SK-N-SH (cell line): ENCODE results near the gene UBE2E2.

Experiments used
- CHD2 ChIP-seq: fragments of 150-350 bp; IDR thresholded peaks from 2 replicates; pipeline ENCODE4 v1.6.1; 2018; ENCODE audit warnings: low read length; ENCODE audit not compliant: partially characterized antibody
- ELF1 ChIP-seq: IDR thresholded peaks from 2 replicates; pipeline ENCODE4 v1.4.0; 2012
- MXI1 ChIP-seq: IDR thresholded peaks from 2 replicates; pipeline ENCODE4 v1.6.1; 2012; ENCODE audit warnings: mild to moderate bottlenecking, low read depth, low read length, improper control_type of control experiment
- POLR2AphosphoS5 ChIP-seq: IDR thresholded peaks from 2 replicates; pipeline ENCODE4 v1.6.1; 2012; ENCODE audit warnings: low read depth, low read length
- RFX5 ChIP-seq: IDR thresholded peaks from 2 replicates; pipeline ENCODE4 v1.6.1; 2012; ENCODE audit warnings: mild to moderate bottlenecking, improper control_type of control experiment, low read length
- TAF1 ChIP-seq: IDR thresholded peaks from 2 replicates; pipeline ENCODE4 v1.6.1; 2012; ENCODE audit warnings: low read depth, mild to moderate bottlenecking, low read length, moderate library complexity, borderline replicate concordance
- TEAD4 ChIP-seq: IDR thresholded peaks from 2 replicates; pipeline ENCODE4 v1.4.0; 2012; ENCODE audit warnings: mild to moderate bottlenecking, borderline replicate concordance; ENCODE audit not compliant: insufficient read depth
- YY1 ChIP-seq: IDR thresholded peaks from 2 replicates; pipeline ENCODE4 v1.4.0; 2012; ENCODE audit warnings: low read depth, mild to moderate bottlenecking
- TF ChIP-seq, protein P1 (sequence below): fragments of 200-600 bp; sonication (generic); IDR thresholded peaks from 2 replicates; pipeline ENCODE4 v1.6.1; 2017; ENCODE audit warnings: antibody characterized with exemption, mild to moderate bottlenecking, moderate library complexity
- TF ChIP-seq, protein P2 (sequence below): IDR thresholded peaks from 2 replicates; pipeline ENCODE4 v1.6.1; 2012; ENCODE audit warnings: mild to moderate bottlenecking, low read depth, low read length, moderate library complexity
- TF ChIP-seq, protein P3 (sequence below): IDR thresholded peaks from 2 replicates; pipeline ENCODE4 v1.4.0; 2012; ENCODE audit warnings: low read depth, borderline replicate concordance
- TF ChIP-seq, protein P4 (sequence below): fragments of 150-350 bp; IDR thresholded peaks from 2 replicates; pipeline ENCODE4 v1.6.1; 2017; ENCODE audit warnings: antibody characterized with exemption, low read length, low read depth, borderline replicate concordance

DNA sequence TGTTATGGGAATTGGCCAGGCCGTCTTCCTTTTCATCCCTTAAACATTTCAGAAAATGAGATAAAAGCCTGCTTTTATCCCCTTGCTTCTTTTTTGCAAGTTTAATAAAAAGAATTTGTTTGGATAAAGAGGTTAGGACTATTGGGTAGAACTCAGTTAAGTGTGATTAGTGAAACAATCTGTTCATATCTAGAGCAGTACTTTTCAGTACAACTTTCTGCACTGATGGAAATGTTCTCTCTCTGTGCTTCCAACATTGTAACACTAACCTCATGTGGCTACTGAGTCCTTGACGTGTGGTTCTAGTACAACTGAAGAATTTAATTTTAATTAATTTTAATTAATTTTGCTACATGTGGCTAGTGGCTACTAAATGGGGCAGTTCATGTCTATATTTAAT, 246.9 kb downstream of the UBE2E2 start:
- no peak for TF ChIP-seq YY1
- TF ChIP-seq, protein P1, sequence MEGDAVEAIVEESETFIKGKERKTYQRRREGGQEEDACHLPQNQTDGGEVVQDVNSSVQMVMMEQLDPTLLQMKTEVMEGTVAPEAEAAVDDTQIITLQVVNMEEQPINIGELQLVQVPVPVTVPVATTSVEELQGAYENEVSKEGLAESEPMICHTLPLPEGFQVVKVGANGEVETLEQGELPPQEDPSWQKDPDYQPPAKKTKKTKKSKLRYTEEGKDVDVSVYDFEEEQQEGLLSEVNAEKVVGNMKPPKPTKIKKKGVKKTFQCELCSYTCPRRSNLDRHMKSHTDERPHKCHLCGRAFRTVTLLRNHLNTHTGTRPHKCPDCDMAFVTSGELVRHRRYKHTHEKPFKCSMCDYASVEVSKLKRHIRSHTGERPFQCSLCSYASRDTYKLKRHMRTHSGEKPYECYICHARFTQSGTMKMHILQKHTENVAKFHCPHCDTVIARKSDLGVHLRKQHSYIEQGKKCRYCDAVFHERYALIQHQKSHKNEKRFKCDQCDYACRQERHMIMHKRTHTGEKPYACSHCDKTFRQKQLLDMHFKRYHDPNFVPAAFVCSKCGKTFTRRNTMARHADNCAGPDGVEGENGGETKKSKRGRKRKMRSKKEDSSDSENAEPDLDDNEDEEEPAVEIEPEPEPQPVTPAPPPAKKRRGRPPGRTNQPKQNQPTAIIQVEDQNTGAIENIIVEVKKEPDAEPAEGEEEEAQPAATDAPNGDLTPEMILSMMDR = no peak
- TF ChIP-seq, protein P2, sequence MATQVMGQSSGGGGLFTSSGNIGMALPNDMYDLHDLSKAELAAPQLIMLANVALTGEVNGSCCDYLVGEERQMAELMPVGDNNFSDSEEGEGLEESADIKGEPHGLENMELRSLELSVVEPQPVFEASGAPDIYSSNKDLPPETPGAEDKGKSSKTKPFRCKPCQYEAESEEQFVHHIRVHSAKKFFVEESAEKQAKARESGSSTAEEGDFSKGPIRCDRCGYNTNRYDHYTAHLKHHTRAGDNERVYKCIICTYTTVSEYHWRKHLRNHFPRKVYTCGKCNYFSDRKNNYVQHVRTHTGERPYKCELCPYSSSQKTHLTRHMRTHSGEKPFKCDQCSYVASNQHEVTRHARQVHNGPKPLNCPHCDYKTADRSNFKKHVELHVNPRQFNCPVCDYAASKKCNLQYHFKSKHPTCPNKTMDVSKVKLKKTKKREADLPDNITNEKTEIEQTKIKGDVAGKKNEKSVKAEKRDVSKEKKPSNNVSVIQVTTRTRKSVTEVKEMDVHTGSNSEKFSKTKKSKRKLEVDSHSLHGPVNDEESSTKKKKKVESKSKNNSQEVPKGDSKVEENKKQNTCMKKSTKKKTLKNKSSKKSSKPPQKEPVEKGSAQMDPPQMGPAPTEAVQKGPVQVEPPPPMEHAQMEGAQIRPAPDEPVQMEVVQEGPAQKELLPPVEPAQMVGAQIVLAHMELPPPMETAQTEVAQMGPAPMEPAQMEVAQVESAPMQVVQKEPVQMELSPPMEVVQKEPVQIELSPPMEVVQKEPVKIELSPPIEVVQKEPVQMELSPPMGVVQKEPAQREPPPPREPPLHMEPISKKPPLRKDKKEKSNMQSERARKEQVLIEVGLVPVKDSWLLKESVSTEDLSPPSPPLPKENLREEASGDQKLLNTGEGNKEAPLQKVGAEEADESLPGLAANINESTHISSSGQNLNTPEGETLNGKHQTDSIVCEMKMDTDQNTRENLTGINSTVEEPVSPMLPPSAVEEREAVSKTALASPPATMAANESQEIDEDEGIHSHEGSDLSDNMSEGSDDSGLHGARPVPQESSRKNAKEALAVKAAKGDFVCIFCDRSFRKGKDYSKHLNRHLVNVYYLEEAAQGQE = no peak
- no peak for TF ChIP-seq TAF1
- no peak for TF ChIP-seq POLR2AphosphoS5
- TF ChIP-seq CHD2 = no peak
- TF ChIP-seq, protein P3, sequence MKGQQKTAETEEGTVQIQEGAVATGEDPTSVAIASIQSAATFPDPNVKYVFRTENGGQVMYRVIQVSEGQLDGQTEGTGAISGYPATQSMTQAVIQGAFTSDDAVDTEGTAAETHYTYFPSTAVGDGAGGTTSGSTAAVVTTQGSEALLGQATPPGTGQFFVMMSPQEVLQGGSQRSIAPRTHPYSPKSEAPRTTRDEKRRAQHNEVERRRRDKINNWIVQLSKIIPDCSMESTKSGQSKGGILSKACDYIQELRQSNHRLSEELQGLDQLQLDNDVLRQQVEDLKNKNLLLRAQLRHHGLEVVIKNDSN = no peak
- no peak for TF ChIP-seq RFX5
- no peak for TF ChIP-seq ELF1
- TF ChIP-seq, protein P4, sequence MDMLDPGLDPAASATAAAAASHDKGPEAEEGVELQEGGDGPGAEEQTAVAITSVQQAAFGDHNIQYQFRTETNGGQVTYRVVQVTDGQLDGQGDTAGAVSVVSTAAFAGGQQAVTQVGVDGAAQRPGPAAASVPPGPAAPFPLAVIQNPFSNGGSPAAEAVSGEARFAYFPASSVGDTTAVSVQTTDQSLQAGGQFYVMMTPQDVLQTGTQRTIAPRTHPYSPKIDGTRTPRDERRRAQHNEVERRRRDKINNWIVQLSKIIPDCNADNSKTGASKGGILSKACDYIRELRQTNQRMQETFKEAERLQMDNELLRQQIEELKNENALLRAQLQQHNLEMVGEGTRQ = no peak
- no peak for TF ChIP-seq TEAD4
- no peak for TF ChIP-seq MXI1
